Measurements from ENCODE around the gene HOATZ. TPM values are rescaled to one million over a fixed set of nuclear protein-coding genes. Genes with fewer than 3 reads are reported as not detected.

The HOATZ gene
- polyA plus RNA-seq, 3 donors: 0.08 to 0.22 (median 0.13) TPM

GRCh38 chr11:111542606-111543275 lies 28.2 kb downstream of the HOATZ start:
- no peak for DNase-seq (ENCODE audit: low read depth in 3 of 3, low spot score in 2 of 3)

GRCh38 chr11:111548525-111548924 lies 33.9 kb downstream of the HOATZ start:
- DNase-seq (ENCODE audit: low read depth in 3 of 3, low spot score in 2 of 3): no peak

- no peak for DNase-seq (ENCODE audit: low read depth in 3 of 3, low spot score in 2 of 3)
These were observed 34.8 kb downstream of the HOATZ start for GRCh38 chr11:111549196-111549868.

- DNase-seq (ENCODE audit: low read depth in 3 of 3, low spot score in 2 of 3): no peak
These were observed 35.3 kb downstream of the HOATZ start for GRCh38 chr11:111549869-111550203.

- no peak for DNase-seq (ENCODE audit: low read depth in 3 of 3, low spot score in 2 of 3)
These were observed 35.7 kb downstream of the HOATZ start for GRCh38 chr11:111550258-111550657.

GRCh38 chr11:111554532-111554931 lies 40.0 kb downstream of the HOATZ start:
- DNase-seq (ENCODE audit: low read depth in 3 of 3, low spot score in 2 of 3): no peak

GRCh38 chr11:111555255-111555654 lies 40.7 kb downstream of the HOATZ start:
- DNase-seq (ENCODE audit: low read depth in 3 of 3, low spot score in 2 of 3): no peak

GRCh38 chr11:111557425-111558111 lies 43.0 kb downstream of the HOATZ start:
- DNase-seq (ENCODE audit: low read depth in 3 of 3, low spot score in 2 of 3): no peak

GRCh38 chr11:111559800-111560464 lies 45.4 kb downstream of the HOATZ start:
- no peak for DNase-seq (ENCODE audit: low read depth in 3 of 3, low spot score in 2 of 3)

GRCh38 chr11:111560800-111561199 lies 46.2 kb downstream of the HOATZ start:
- no peak for DNase-seq (ENCODE audit: low read depth in 3 of 3, low spot score in 2 of 3)

- DNase-seq (ENCODE audit: low read depth in 3 of 3, low spot score in 2 of 3): no peak
These were observed 46.7 kb downstream of the HOATZ start for GRCh38 chr11:111561306-111561705.

- no peak for DNase-seq (ENCODE audit: low read depth in 3 of 3, low spot score in 2 of 3)
These were observed 47.3 kb downstream of the HOATZ start for GRCh38 chr11:111561791-111562325.

GRCh38 chr11:111562692-111563389 lies 48.3 kb downstream of the HOATZ start:
- no peak for DNase-seq (ENCODE audit: low read depth in 3 of 3, low spot score in 2 of 3)

- DNase-seq (ENCODE audit: low read depth in 3 of 3, low spot score in 2 of 3): peak in 1 of 3 donors; percentile 61
These were observed 50.6 kb downstream of the HOATZ start for GRCh38 chr11:111565114-111565720.

GRCh38 chr11:111566324-111566723 lies 51.7 kb downstream of the HOATZ start:
- DNase-seq (ENCODE audit: low read depth in 3 of 3, low spot score in 2 of 3): no peak

GRCh38 chr11:111569476-111569875 lies 54.9 kb downstream of the HOATZ start:
- no peak for DNase-seq (ENCODE audit: low read depth in 3 of 3, low spot score in 2 of 3)

- no peak for DNase-seq (ENCODE audit: low read depth in 3 of 3, low spot score in 2 of 3)
These were observed 56.2 kb downstream of the HOATZ start for GRCh38 chr11:111570796-111571195.

GRCh38 chr11:111571829-111572501 lies 57.4 kb downstream of the HOATZ start:
- DNase-seq (ENCODE audit: low read depth in 3 of 3, low spot score in 2 of 3): no peak

- DNase-seq (ENCODE audit: low read depth in 3 of 3, low spot score in 2 of 3): no peak
These were observed 58.0 kb downstream of the HOATZ start for GRCh38 chr11:111572581-111572980.

All from right renal cortex interstitium (tissue), 3 donors.